Prostate gland (tissue), 2 donors: Measurements from ENCODE around the gene C2orf80. TPM values are rescaled to one million over a fixed set of nuclear protein-coding genes. Genes with fewer than 3 reads are reported as not detected.

Source experiments
- DNase-seq: peaks from one replicate; pipeline ENCODE4 v3.0.0-alpha.2; 2019; ENCODE audit warnings: low spot score
- H3K27ac ChIP-seq, 2 donors: fragments of 200-600 bp; sonication (generic); 2 replicates each; pipeline ENCODE4 v1.5.1; 2017 to 2019
- H3K27me3 ChIP-seq: fragments of 200-600 bp; sonication (generic); replicated peaks from 2 replicates; pipeline ENCODE4 v1.5.1; 2019; ENCODE audit not compliant: insufficient read depth
- H3K36me3 ChIP-seq, 2 donors: fragments of 200-600 bp; sonication (generic); 1 replicate in 1 of 2; 2 replicates in 1 of 2; pipeline versions ENCODE4 v1.5.1 to v1.8.1; 2017 to 2019
- H3K4me1 ChIP-seq: fragments of 200-600 bp; sonication (generic); replicated peaks from 2 replicates; pipeline ENCODE4 v1.5.1; 2019
- H3K4me3 ChIP-seq, 2 donors: fragments of 200-600 bp; sonication (generic); 2 replicates each; pipeline ENCODE4 v1.5.1; 2017 to 2019
- H3K9me3 ChIP-seq: fragments of 200-600 bp; sonication (generic); 2 replicates; pipeline ENCODE4 v1.5.1; 2017
- CTCF ChIP-seq, 4 experiments: fragments of 200-600 bp in 2 of 4; fragments of 450-650 bp in 2 of 4; sonication (generic) in 2 of 4; IDR thresholded peaks; 1 replicate in 3 of 4; 2 replicates in 1 of 4; pipeline ENCODE4 v1.5.1; 2016 to 2019; ENCODE audit warnings: antibody characterized with exemption in 4 of 4, mild to moderate bottlenecking in 2 of 4, moderate library complexity in 2 of 4
- POLR2A ChIP-seq: fragments of 450-650 bp; IDR thresholded peaks from one replicate; pipeline ENCODE4 v1.6.1; 2016; ENCODE audit warnings: antibody characterized with exemption, mild to moderate bottlenecking
- POLR2AphosphoS5 ChIP-seq: sonication (generic); formaldehyde crosslinking; IDR thresholded peaks from one replicate; pipeline ENCODE4 v1.6.1; 2017; ENCODE audit warnings: antibody characterized with exemption
- WGBS: methylation state at CpG from one replicate; pipeline ENCODE4 v1.1.5; 2018; 5-methylcytosine and 5-hydroxymethylcytosine counted together
- intact Hi-C: fragments of 100-400 bp; cut with DNase I; formaldehyde crosslinking; loops from one replicate; pipeline ENCODE4 v1.14.2; 2022
- total RNA-seq, 2 donors: library from RNA; depleted of rRNA; stranded (reverse); fragments of >200 nt; gene quantifications; one replicate each; pipeline ENCODE4 v1.1.0, GENCODE V29; 2016

The C2orf80 gene
- total RNA-seq, result not detected

- no peak within 1 kb of the TSS for H3K4me3 ChIP-seq
- no peaks in the 10 kb centered on the region for H3K4me1 ChIP-seq
- no peaks in the 10 kb centered on the region for H3K27me3 ChIP-seq
- no peak within 1 kb of the TSS for H3K27ac ChIP-seq
- no peak for TF ChIP-seq POLR2AphosphoS5
- TF ChIP-seq CTCF (IDR thresholded peaks at IDR 0.05), result no peak
- no peak for TF ChIP-seq POLR2A
- intact Hi-C loops, result no loop called here
- no peaks in the 10 kb centered on the region for H3K36me3 ChIP-seq
- H3K9me3 ChIP-seq, result no peaks in the 10 kb centered on the region
- 51% methylated on average over 10 of the region's 10 CpGs for WGBS
- DNase-seq, result no peak
Observed at GRCh38 chr2:208189810-208190503, at the start of gene C2orf80. TSS of gene C2orf80 (minus strand) at chr2:208190030. CDS start at chr2:208186986, 3,044 bp downstream.

- TF ChIP-seq POLR2A (no peak), POLR2AphosphoS5 (no peak), CTCF (IDR thresholded peaks at IDR 0.05) (no peak)
- DNase-seq, result no peak
- Histone ChIP-seq H3K27me3 (no peaks in the 10 kb centered on the region), H3K36me3 (no peaks in the 10 kb centered on the region), H3K27ac (no peak overlapping the region), H3K4me1 (no peaks in the 10 kb centered on the region), H3K4me3 (no peak overlapping the region), H3K9me3 (no peaks in the 10 kb centered on the region)
- intact Hi-C loops, result no loop called here
- WGBS, result 68% methylated on average over 2 of the region's 2 CpGs
Observed at GRCh38 chr2:208235860-208236259, 46.0 kb upstream of the C2orf80 start.

- Histone ChIP-seq H3K27ac (no peak overlapping the region), H3K4me3 (no peak overlapping the region), H3K36me3 (no peaks in the 10 kb centered on the region), H3K9me3 (no peaks in the 10 kb centered on the region), H3K4me1 (no peaks in the 10 kb centered on the region), H3K27me3 (no peaks in the 10 kb centered on the region)
- intact Hi-C loops, result no loop called here
- no peak for DNase-seq
- 100% methylated on average over 1 of the region's 1 CpG for WGBS
- no peak for TF ChIP-seq POLR2A
Observed at GRCh38 chr2:208234786-208235185, 45.0 kb upstream of the C2orf80 start.

GRCh38 chr2:208228476-208228875, 38.6 kb upstream of the C2orf80 start:
- TF ChIP-seq POLR2A, result no peak
- TF ChIP-seq POLR2AphosphoS5, result no peak
- no peak for TF ChIP-seq CTCF (IDR thresholded peaks at IDR 0.05)
- no peak for DNase-seq
- Histone ChIP-seq H3K36me3 (no peaks in the 10 kb centered on the region), H3K4me3 (no peak overlapping the region), H3K27me3 (no peaks in the 10 kb centered on the region), H3K9me3 (no peaks in the 10 kb centered on the region), H3K27ac (no peak overlapping the region), H3K4me1 (no peaks in the 10 kb centered on the region)
- WGBS, result 82% methylated on average over 1 of the region's 1 CpG
- intact Hi-C loops, result no loop called here

GRCh38 chr2:208227581-208228232, 37.9 kb upstream of the C2orf80 start:
- no peak for DNase-seq
- H3K4me3 ChIP-seq, result no peak overlapping the region
- TF ChIP-seq CTCF (IDR thresholded peaks at IDR 0.05) (no peak), POLR2AphosphoS5 (no peak), POLR2A (no peak)
- intact Hi-C loops, result no loop called here
- no peaks in the 10 kb centered on the region for H3K27me3 ChIP-seq
- no peaks in the 10 kb centered on the region for H3K9me3 ChIP-seq
- no peak overlapping the region for H3K27ac ChIP-seq
- H3K36me3 ChIP-seq, result no peaks in the 10 kb centered on the region
- no peaks in the 10 kb centered on the region for H3K4me1 ChIP-seq
- WGBS, result 97% methylated on average over 27 of the region's 33 CpGs
